ENCODE results near the gene RAB40C.
A peak's percentile ranks its signal among the peaks of the same experiment; 100 is the strongest.

RAB40C gene

GRCh38 chr16:586047-586644, 3.7 kb upstream of the RAB40C start:
- Histone ChIP-seq H3K27ac (ENCODE audit: poor library complexity, severe bottlenecking) (no peak overlapping the region), H3K27me3 (ENCODE audit: insufficient read depth, poor library complexity, severe bottlenecking) (no peaks in the 10 kb centered on the region), H3K9me3 (ENCODE audit: severe bottlenecking) (no peaks in the 10 kb centered on the region), H3K36me3 (ENCODE audit: low read depth) (no peaks in the 10 kb centered on the region), H3K4me1 (ENCODE audit: insufficient read depth, poor library complexity, severe bottlenecking) (peaks cover 4% of the 10 kb centered on the region), H3K4me3 (ENCODE audit: severe bottlenecking) (no peak overlapping the region)
- ATAC-seq (ENCODE audit: low read depth) (no peak), DNase-seq (ENCODE audit: low spot score) (no peak)
- TF ChIP-seq CTCF (IDR thresholded peaks at IDR 0.05; ENCODE audit: poor library complexity, severe bottlenecking): no peak

GRCh38 chr16:586645-587590, 2.9 kb upstream of the RAB40C start:
- ATAC-seq (ENCODE audit: low read depth): no peak
- peaks cover 8% of the 10 kb centered on the region for H3K4me1 ChIP-seq (ENCODE audit: insufficient read depth, poor library complexity, severe bottlenecking)
- H3K9me3 ChIP-seq (ENCODE audit: severe bottlenecking): no peaks in the 10 kb centered on the region
- DNase-seq (ENCODE audit: low spot score): no peak
- no peak overlapping the region for H3K4me3 ChIP-seq (ENCODE audit: severe bottlenecking)
- peak overlapping the region; percentile 87 for H3K27ac ChIP-seq (ENCODE audit: poor library complexity, severe bottlenecking)
- H3K27me3 ChIP-seq (ENCODE audit: insufficient read depth, poor library complexity, severe bottlenecking): no peaks in the 10 kb centered on the region
- H3K36me3 ChIP-seq (ENCODE audit: low read depth): no peaks in the 10 kb centered on the region
- TF ChIP-seq CTCF (IDR thresholded peaks at IDR 0.05; ENCODE audit: poor library complexity, severe bottlenecking): no peak

- Histone ChIP-seq H3K36me3 (ENCODE audit: low read depth) (no peaks in the 10 kb centered on the region), H3K4me1 (ENCODE audit: insufficient read depth, poor library complexity, severe bottlenecking) (peaks cover 22% of the 10 kb centered on the region), H3K4me3 (ENCODE audit: severe bottlenecking) (peak overlapping the region; percentile 57), H3K27ac (ENCODE audit: poor library complexity, severe bottlenecking) (peak overlapping the region; percentile 87), H3K9me3 (ENCODE audit: severe bottlenecking) (no peaks in the 10 kb centered on the region), H3K27me3 (ENCODE audit: insufficient read depth, poor library complexity, severe bottlenecking) (no peaks in the 10 kb centered on the region)
- no peak for DNase-seq (ENCODE audit: low spot score)
- peak; percentile 9; the same call in 2 of the 3 replicates for ATAC-seq (ENCODE audit: low read depth)
- no peak for TF ChIP-seq CTCF (IDR thresholded peaks at IDR 0.05; ENCODE audit: poor library complexity, severe bottlenecking)
These were observed 1.3 kb upstream of the RAB40C start for GRCh38 chr16:588639-588888.

GRCh38 chr16:588889-589657, 793 bp upstream of the RAB40C start:
- peak; percentile 64 for ATAC-seq (ENCODE audit: low read depth)
- no peaks in the 10 kb centered on the region for H3K27me3 ChIP-seq (ENCODE audit: insufficient read depth, poor library complexity, severe bottlenecking)
- DNase-seq (ENCODE audit: low spot score): peak; percentile 96
- H3K4me3 ChIP-seq (ENCODE audit: severe bottlenecking): peak overlapping the region; percentile 57
- TF ChIP-seq CTCF (IDR thresholded peaks at IDR 0.05; ENCODE audit: poor library complexity, severe bottlenecking): no peak
- peaks cover 26% of the 10 kb centered on the region for H3K4me1 ChIP-seq (ENCODE audit: insufficient read depth, poor library complexity, severe bottlenecking)
- no peaks in the 10 kb centered on the region for H3K9me3 ChIP-seq (ENCODE audit: severe bottlenecking)
- H3K36me3 ChIP-seq (ENCODE audit: low read depth): no peaks in the 10 kb centered on the region
- H3K27ac ChIP-seq (ENCODE audit: poor library complexity, severe bottlenecking): peak overlapping the region; percentile 87

All from RWPE2 (cell line).